SKM-1 (cell line): ENCODE results near the gene ECE1.

Experiments
- DNase-seq: peaks from one replicate; lab custom pipeline; 2025; ENCODE audit not compliant: unreplicated experiment; lab: John Stamatoyannopoulos, UW

Gene ECE1

DNA sequence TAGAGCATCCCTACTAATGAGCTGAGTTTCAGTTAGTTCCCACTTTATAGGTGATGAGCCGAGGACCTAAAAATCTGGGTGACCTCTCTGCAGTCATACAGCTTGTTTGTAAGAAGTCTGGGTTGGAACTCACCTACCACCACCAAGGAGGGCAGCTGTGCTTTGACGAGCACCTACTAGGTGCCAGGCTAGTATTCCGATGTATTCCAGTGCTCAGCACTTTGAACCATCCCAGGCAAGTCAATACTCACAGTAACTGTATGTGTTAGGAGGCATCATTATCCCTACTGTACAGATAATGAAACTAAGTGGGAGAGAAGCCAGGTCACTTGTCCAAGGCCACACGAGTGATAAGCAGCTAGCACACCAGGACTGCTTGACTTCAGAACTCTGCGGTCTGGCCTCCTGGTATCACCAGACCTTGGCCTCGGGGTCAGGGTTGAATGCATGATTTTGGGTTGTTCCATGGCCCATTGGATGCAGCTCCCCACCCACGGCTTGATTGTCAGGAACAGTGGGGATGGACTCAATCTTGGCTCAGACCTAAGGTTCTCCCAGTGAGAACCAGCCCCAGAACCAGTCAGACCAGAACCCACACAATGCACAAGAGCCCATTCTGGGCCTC, 20.7 kb downstream of the ECE1 start:
- no peak for DNase-seq

DNA sequence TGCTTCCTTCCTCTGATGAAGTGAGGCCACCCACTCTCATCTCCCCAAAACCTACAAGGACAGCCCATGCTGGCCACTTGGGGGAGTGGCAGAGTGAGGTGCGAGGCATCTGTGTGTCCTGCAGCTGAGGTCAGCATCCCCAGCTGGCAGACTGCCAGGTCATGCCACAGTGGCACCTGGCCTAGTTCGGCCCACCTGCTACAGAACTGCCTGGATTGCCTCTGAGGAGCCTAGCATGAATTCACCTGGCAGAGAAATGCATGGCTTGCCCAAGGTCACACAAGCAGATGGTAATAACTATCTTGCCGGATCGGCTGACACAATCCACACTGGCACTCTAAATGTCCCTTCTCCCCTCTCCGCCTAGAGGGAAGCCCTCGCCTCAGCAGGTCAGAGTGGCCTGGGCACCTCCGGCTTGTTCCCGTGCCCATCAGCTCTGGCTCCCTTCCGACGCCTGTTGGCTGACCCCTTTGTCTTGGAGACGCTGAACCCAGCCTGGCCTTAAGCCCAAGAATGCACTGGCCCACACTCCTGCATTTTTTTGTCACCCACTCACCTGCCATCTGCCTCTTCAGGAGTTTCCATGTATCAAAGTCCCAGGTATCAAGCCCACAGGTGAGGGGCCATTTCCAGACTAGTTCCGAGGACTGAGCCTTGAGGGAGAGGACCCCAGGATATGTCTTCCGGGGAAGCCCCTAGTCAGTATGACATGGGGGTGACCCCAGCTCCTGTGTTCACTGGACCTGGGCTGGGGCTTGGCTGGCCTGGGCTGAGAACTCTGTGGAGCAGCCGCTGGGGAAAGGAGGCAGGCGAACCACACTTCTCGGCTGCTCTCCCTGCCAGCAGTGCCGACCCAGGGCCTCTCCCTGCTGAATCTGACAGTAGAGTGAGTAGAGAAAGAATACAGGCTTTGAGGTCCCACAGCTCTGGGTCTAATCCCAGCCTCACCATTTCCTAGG, 21.7 kb downstream of the ECE1 start:
- DNase-seq = no peak

DNA sequence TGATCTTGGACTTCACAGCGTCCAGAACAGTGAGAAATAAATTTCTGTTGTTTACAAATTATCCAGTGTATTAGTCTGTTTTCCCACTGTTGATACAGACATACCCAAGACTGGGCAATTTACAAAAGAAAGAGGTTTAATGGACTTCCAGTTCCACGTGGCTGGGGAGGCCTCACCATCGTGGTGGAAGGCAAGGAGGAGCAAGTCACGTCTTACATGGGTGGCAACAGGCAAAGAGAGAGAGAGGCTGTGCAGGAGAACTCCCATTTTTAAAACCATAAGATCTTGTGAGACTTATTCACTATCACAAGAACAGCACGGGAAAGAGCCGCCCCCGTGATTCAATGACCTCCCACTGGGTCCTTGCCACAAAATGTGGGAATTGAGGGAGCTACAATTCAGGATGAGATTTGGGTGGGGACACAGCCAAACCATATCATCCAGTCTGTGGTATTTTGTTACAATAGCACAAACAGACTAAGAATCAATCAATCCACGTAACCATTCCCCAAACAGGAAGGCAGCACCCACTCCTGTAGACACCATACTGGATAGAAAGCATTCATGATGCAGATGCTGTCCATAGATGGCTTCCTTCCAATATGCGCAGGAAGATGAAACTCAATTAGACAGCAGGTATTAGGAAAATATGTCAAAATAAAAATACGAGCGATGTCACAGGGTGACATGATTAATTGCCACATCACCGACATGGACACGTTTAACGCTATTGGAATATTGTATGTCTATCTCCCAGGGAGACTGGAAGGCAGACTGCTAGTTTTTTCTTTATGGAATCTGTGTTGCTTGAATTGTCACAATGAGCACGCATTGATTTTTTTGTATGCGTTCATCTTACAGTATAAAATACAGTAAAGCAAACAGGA, 22.8 kb downstream of the ECE1 start:
- DNase-seq = no peak

DNA sequence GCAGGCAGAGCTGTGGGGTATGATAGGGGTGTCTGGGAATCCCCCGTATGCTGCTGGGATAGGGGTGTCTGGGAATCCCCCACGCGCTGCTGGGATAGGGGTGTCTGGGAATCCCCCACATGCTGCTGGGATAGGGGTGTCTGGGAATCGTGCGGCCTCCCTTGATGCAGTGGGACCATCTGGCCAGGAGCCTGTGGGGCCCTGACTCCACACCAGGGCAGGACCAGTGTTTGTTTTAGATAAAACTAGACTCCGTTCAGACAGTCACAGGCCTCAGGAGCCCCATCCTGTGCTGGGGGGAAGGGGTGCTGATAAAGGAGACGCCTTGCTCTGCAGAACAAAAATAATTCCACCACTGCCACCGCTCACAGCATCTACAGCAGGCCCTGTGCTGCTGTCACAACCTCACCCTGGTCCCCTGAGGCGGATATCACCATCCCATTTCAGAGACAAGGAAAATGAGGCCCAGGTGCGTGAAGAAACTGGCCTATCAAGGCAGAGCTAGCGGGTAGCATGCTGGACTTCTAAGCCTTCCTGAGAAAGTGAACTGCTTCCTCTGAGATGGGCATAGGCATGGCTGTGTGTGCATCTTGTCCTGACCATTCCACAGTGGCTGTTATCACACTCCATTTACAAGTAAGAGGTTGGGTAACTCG, 24.0 kb downstream of the ECE1 start:
- DNase-seq = no peak

DNA sequence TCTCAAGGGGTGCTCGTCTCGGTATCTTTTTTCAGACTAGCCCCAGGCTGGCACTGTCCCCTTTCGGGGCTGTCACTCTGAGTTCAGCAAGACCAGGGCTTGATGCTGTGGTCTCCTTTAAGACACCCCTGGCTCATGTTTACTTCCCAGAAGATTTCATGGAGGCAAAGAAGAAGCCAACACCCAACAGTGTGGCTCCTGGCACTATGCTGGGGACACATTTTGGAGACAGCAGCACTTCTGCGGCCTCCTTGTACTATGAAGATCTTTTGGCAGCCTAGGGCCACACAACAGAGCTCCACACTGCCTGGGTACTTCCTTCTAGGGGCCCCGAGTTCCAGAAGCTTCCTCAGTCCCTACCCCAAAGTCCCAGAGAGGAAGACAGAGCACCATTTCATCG, 24.6 kb downstream of the ECE1 start:
- no peak for DNase-seq

DNA sequence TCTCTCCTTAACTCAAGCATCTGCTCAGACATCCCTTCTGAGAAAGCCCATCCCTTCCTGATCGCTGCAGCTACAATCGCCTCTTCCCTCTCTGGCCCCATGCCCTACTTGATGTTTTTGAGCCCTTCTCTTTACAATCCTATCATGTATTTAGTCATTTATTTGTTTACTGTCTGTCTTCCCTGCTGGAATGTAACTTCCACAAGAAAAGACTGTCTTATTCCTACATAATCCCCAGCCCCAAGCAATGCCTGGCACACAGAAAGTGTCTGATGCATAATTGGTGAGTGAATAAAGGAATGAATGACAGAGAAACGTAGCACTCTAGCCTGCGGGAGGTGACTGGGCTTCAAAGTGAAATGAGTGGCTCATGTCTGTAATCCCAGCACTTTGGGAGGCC, 25.4 kb downstream of the ECE1 start:
- no peak for DNase-seq

DNA sequence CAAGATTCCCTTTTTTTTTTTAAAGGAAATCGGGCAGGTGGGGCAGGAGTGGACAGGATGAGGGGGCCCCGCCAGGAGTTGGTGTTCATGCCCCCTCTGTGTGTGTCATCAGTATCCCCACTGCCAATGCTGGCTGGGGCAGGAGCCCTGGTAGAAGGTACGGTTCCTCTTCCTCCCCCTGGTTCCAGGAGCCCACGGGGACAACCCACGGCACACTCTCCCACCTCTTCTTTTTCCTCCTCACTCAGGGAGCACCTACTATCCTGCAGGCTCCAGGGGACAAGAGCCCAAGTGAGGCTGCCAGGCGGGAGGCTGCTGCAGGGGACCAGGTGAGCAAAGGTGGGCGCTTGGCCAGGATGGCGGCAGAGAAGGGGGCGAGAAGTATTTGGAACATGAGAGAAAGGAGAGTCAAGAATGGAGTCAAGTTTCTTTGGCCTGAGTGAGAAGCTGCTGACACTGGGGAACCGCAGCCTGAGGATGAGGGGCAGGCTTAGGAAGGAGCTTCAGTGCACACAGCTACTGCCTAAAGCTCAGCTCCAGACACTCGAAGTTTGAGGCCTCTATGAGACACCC, 26.5 kb downstream of the ECE1 start:
- no peak for DNase-seq

DNA sequence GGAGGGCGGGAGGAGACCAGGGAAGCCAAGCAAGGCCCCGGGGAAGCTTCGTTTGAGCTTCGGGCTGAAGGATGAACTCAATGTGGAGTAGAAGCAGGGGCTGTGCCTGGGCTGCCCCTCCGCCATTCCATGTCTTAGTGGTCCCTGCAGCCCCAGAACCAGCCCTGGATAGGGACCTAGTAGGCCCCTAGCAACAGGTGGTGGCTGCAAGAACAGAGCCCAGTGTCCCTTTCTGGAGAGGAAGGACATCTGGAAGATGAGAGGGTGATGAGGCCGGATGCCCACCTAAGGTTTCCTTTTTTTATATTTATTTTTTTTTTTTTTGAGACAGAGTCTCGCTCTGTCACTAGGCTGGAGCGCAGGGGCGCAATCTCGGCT, 27.2 kb downstream of the ECE1 start:
- DNase-seq = no peak

DNA sequence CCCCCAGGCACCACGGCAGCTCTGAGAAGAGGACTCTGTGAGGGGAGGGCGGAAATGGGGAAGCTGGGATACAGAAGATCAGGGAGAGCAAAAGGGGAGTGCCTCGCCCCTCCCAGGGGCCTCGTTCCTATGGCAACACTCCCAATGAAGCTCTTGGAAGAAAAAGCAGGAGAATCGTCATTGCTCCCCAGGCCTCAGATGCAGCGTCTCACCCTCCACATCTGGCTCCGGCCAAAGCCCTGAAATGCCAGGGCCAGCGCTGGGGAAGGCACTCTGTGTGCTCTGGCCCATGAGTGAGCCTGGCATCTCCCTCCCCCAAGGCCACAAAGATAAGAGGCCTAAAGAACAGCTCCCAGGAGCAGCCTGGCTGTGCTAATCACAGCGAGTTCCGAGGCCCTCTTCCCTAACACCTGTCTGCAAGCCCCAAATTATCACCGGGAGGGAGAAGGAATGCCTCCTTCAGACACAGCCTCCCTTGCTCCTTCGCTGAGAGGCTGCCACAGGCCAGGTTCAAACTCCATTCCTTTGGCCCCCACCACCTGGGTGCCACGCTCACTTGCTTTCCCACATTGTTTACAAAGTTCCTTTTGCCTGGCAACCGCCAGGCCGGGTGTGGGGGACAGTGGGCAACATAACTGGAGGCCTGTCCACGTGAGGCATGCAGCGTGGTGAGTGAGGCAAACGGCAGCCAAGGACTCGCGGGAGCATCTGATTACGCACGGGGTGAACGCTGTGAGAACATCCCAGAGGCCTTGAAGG, 27.8 kb downstream of the ECE1 start:
- DNase-seq = no peak

DNA sequence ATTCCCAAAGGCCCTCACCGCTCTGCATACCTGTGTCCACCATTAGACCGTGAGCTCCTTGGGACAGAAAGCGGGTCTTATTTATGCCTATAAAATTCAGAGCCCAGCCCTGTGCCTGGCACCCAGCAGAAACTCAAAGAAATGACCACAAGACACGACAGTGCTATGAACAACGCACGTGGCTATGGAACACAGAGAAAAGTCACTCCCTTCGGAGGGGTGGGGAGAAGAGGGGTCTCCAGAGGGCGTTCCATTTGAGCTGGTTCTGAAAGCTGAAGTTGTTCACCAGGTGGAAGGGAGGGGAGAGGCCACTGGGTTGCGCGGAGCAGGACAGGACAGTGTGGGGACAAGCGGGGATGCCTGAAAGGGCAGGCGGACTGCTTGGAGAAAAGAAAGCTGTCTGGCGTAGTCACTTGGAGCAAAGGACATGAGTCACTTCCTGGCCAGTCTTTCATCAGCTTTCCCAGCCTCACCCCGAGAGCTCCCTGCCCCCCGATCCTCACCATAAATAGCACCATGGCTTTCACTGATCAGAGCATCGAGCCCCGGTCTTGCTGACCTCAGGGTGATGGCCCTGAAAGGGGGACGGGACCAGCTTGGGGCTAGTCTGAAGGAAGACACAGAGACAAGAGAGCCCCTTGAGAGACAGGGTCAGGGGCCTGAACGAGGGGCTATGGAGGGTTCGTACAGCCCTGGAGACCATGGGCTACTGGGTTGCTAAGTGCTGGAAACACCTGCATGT, 28.5 kb downstream of the ECE1 start:
- no peak for DNase-seq

DNA sequence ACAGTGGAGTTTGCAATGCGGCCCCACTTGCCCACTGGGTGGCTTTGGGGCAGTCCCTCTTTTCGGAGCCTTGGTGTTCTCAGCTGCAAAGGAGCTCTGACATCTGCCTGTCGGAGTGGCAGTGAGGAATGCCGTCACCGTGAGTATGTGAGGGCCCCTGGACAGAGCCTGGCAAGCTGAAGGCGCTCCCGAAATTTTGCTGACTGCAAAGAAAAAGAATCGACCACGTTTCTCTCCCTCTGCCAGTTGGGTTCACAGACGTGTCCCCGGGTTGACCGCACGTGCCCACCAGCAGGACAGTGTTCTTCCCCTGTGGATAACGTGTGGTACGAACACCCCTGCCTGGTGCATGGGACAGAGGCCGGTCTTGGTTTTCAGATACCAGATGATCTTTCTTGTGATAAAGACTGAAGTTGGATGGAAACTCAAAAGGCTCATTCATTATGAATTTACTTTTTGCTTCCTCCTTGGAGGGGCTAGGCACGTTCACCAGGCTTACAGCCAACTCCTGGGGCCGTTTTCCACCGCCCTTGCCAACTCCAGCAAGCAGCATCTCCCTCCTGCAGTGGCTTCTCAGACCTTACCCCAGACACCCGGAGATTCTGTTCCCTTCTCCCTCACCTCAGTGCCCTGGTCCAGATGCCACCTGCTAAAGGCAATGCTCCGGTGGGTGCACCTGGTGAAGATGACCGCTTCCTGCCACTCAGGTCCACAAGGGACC, 29.7 kb downstream of the ECE1 start:
- DNase-seq = no peak

DNA sequence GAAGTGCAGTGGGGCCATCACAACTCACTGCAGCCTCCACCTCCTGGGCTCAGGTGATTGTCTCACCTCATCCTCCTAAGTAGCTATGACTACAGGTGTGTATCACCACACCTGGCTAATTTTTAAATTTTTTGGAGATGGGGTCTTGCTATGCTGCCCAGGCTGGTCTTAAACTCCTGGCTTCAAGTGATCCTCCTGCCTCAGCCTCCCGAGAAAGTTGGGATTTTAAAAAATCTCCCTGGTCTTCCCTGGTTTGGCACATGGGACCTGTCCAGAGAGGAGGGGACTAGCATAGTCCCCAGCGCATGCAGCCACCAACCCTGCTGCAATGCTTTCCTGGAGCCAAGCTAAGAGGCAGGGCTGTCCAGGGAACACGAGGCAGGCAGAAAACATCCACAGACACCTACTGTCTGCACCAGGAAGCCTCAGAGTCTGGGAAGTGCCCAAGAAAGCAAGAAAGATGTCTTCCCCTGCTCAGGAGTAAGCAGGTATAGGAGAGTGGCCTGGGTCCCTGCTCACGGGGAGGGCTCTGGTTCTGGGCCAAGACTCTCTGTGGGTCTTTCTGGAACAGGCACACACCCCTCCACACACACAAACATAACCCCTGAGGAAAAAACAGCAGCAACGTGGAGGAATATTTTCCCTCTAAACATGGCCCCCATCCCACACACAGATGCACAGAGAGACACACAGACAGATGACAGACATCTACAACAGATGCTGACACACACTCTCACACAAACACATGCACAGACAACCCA, 30.8 kb downstream of the ECE1 start:
- DNase-seq = no peak

DNA sequence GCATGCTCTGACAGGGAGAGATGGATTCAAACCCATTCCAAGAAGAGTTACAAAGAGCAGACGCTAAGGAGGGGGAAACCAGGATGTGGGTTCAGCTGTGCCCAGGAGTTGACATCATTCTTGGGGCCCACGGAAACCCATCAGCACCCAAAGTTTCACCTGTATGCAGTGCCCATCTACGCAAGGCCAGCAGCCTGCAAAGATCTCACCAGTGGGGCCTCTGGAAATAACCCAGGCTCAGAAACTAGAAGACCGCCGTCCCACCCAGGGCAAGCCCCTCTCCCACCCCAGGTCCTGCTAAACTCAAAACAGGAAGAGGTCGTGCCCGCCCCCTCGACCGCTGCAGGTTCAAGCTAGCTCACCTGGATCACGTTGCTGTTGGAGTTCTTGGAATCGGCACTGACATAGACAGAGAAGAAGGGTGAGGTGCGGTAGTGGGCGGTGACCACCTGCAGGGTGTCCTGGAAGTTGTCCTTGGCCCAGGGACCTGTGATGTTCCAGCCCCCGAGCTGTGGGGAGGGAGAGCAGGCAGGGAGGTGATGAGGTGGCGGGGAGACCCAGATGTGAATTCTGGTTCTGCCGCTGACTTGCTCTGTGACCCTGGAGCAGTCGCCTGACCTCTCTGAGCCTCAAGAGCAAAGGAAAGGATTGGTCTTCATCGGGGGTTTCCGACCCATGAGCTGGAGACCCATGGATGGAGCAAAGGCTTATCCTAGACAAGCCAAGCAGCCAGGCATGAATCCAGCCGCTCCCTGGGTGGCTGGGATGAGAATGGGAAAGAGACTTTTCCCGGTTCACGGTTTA, 31.7 kb downstream of the ECE1 start:
- DNase-seq = no peak

DNA sequence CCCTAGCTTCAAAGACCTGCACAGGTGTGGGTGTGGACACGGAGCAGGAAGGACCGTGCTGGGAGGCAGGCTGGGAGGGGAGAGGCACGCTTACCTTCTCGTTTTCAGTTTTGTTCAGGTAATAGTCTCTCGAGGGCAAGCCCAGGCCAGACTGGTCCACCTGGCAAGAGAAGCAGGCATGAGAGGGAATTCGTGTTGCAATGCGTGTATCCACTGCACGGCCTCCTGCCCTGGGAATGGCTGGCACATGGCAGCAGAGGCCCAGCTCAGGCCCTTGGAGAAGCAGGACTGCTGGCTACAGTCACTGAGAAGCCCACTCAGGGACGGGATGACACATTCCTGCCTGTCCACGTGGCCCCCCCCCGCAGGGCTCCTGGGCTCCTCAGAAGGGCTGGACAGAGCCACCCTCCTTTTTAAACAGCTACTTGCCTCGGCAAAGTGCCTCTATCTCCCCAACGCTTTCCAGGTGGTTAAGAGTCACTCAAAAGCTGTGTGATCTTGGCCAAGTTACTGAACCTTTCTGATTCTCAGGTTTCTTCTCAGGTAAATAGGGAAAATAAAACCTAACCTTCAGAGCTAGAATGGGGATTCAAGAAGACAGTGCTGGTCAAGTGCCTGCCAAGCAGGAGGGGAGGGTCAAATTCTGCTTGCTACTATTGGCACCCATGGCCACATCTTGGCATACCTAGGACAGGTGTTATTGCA, 32.7 kb downstream of the ECE1 start:
- no peak for DNase-seq

DNA sequence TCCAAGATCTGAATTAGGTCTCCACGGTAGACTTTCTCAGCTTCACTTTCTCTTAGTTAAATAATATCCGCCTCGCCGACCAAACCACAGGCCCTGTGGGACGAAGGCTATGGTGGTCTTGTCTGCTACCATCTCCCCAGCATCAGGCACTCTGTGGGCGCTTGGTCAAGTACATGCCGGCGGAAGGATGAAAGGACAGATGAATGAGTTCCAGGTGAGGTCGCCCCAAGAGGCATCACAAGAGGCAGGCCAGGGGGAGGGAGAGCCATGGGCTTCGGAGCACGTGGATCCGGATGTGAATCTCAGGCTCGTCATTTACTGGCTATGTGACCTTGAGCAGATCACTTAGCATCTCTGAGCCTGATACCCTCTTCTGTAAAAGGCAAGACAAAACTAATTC, 33.5 kb downstream of the ECE1 start:
- DNase-seq = no peak

DNA sequence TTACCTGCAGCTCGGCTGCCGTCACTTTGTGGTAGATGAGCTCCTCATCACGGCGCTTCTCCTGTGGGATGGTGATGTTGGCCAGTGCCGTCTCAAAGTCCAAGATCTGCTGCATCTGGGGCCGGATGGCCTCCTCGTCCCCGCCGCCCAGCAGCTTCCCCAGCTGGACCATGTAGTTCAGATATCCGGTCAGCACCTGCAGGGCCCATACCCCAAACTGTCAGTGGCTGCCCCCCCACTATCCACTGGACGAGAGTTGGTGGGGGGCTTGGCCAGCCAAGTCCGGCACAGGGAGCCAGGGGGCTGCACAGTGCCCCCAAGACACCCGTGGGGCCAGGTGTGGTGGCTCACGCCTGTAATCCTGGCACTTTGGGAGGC, 34.3 kb downstream of the ECE1 start:
- DNase-seq = no peak
